ENCODE data around the gene PEPD. TPM values are rescaled to one million over a fixed set of nuclear protein-coding genes. Genes with fewer than 3 reads are reported as not detected.
A peak's percentile ranks its signal among the peaks of the same experiment; 100 is the strongest.

The PEPD gene
- total RNA-seq, 1 experiment from 2014 or later, result 116 TPM

- ChIA-PET CTCF (interaction anchor here (0.9 to 1.5 kb wide), 2 partner anchors 19 to 328 kb away, joined by 3 to 4 read pairs; no protein-coding TSS in a partner anchor), POLR2A (no interaction called here)
- H3K36me3 Mint-ChIP-seq (ENCODE audit: insufficient read depth, unreplicated experiment), result peaks cover 5% of the 10 kb centered on the region
- no peaks in the 10 kb centered on the region for H3K27me3 Mint-ChIP-seq (ENCODE audit: insufficient read depth, unreplicated experiment)
- H3K4me3 ChIP-seq (ENCODE audit: low read depth, low read length), result no peak overlapping the region
- H3K4me1 ChIP-seq, result no peaks in the 10 kb centered on the region
- H3K27ac Mint-ChIP-seq (ENCODE audit: unreplicated experiment), result no peak overlapping the region
- no peak overlapping the region for H3K4me3 Mint-ChIP-seq (ENCODE audit: unreplicated experiment)
- TF ChIP-seq CTCF (IDR thresholded peaks at IDR 0.05; ENCODE audit: insufficient read depth in 1 of 2, low read depth in 1 of 2, low read length in 1 of 2, severe bottlenecking in 1 of 2, unreplicated experiment in 1 of 2), result no peak
- H3K9me3 Mint-ChIP-seq (ENCODE audit: unreplicated experiment), result no peaks in the 10 kb centered on the region
- no peaks in the 10 kb centered on the region; the same call in 1 of the 2 replicates for H3K36me3 ChIP-seq (ENCODE audit: control insufficient read depth, insufficient read depth, low read length)
- DNase-seq, result no peak
- intact Hi-C loops (cut with micrococcal nuclease; ENCODE audit: unreplicated experiment), result no loop called here
- no peaks in the 10 kb centered on the region for H3K4me1 Mint-ChIP-seq (ENCODE audit: low read depth, unreplicated experiment)
- no peaks in the 10 kb centered on the region for H3K9me3 ChIP-seq
- H3K27me3 ChIP-seq (replicated peaks; ENCODE audit: control insufficient read depth, insufficient read depth, low read length), result no peaks in the 10 kb centered on the region
- no TSS peak for BruUV-seq (replicated peaks)
These were observed 71.8 kb downstream of the PEPD start for GRCh38 chr19:33449799-33450198.

GRCh38 chr19:33448159-33448516 lies 73.5 kb downstream of the PEPD start:
- Mint-ChIP-seq H3K36me3 (ENCODE audit: insufficient read depth, unreplicated experiment) (peaks cover 10% of the 10 kb centered on the region), H3K4me1 (ENCODE audit: low read depth, unreplicated experiment) (no peaks in the 10 kb centered on the region), H3K4me3 (ENCODE audit: unreplicated experiment) (no peak overlapping the region), H3K9me3 (ENCODE audit: unreplicated experiment) (no peaks in the 10 kb centered on the region), H3K27ac (ENCODE audit: unreplicated experiment) (no peak overlapping the region), H3K27me3 (ENCODE audit: insufficient read depth, unreplicated experiment) (no peaks in the 10 kb centered on the region)
- TF ChIP-seq CTCF (IDR thresholded peaks at IDR 0.05; ENCODE audit: insufficient read depth in 1 of 2, low read depth in 1 of 2, low read length in 1 of 2, severe bottlenecking in 1 of 2, unreplicated experiment in 1 of 2), result no peak
- no TSS peak for BruUV-seq (replicated peaks)
- Histone ChIP-seq H3K4me3 (ENCODE audit: low read depth, low read length) (no peak overlapping the region), H3K4me1 (no peaks in the 10 kb centered on the region), H3K27me3 (replicated peaks; ENCODE audit: control insufficient read depth, insufficient read depth, low read length) (no peaks in the 10 kb centered on the region), H3K9me3 (no peaks in the 10 kb centered on the region), H3K36me3 (ENCODE audit: control insufficient read depth, insufficient read depth, low read length) (no peaks in the 10 kb centered on the region; the same call in 1 of the 2 replicates)
- peak in 1 of 2 experiments; percentile 18 for DNase-seq
- intact Hi-C loops (cut with micrococcal nuclease; ENCODE audit: unreplicated experiment), result no loop called here
- CTCF ChIA-PET, result interaction anchor here (1.5 kb wide), 1 partner anchor 17 kb away, joined by 4 read pairs; no protein-coding TSS in a partner anchor
- POLR2A ChIA-PET, result no interaction called here

GRCh38 chr19:33447336-33448158 lies 74.0 kb downstream of the PEPD start:
- no TSS peak for BruUV-seq (replicated peaks)

More at GRCh38 chr19:33447336-33448158, 74.0 kb downstream of the PEPD start:
- no peak overlapping the region for H3K4me3 Mint-ChIP-seq (ENCODE audit: unreplicated experiment)
- H3K27ac Mint-ChIP-seq (ENCODE audit: unreplicated experiment), result no peak overlapping the region
- Histone ChIP-seq H3K27me3 (replicated peaks; ENCODE audit: control insufficient read depth, insufficient read depth, low read length) (no peaks in the 10 kb centered on the region), H3K4me1 (no peaks in the 10 kb centered on the region), H3K36me3 (ENCODE audit: control insufficient read depth, insufficient read depth, low read length) (no peaks in the 10 kb centered on the region; the same call in 1 of the 2 replicates), H3K9me3 (no peaks in the 10 kb centered on the region), H3K4me3 (ENCODE audit: low read depth, low read length) (no peak overlapping the region)
- H3K36me3 Mint-ChIP-seq (ENCODE audit: insufficient read depth, unreplicated experiment), result peaks cover 10% of the 10 kb centered on the region
- intact Hi-C loops (cut with micrococcal nuclease; ENCODE audit: unreplicated experiment), result no loop called here
- CTCF ChIA-PET, result no interaction called here
- POLR2A ChIA-PET, result no interaction called here
- no peaks in the 10 kb centered on the region for H3K4me1 Mint-ChIP-seq (ENCODE audit: low read depth, unreplicated experiment)
- DNase-seq, result peak in 1 of 2 experiments; percentile 21
- TF ChIP-seq CTCF (IDR thresholded peaks at IDR 0.05; ENCODE audit: insufficient read depth in 1 of 2, low read depth in 1 of 2, low read length in 1 of 2, severe bottlenecking in 1 of 2, unreplicated experiment in 1 of 2), result no peak
- H3K27me3 Mint-ChIP-seq (ENCODE audit: insufficient read depth, unreplicated experiment), result no peaks in the 10 kb centered on the region
- H3K9me3 Mint-ChIP-seq (ENCODE audit: unreplicated experiment), result no peaks in the 10 kb centered on the region
